ENCODE results near the gene INSIG2.

DNA sequence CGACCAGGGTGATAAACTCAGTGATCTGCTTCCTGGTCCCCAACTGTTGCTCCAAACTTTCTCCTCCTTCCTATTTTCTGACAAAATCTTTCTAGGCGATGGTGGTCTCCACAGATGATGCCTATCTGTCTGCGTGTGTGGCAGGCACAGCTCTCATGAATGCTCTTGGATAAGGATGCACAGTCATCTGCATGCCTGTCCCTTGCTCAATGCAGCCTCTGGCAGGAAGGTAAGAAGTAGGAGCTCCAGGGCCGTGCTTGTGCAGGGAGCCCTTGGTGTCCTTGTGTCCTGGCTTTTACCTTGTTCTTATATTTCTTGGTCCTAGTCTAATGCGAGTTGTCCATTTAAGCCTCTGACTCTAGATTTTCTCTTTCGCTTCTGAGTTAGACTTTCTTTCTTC is 57.5 kb downstream of the INSIG2 start:
- TF ChIP-seq POLR2A (IDR thresholded peaks at IDR 0.05; ENCODE audit: low read length) (no peak), GATA1 (IDR thresholded peaks at IDR 0.05; ENCODE audit: low read depth, low read length) (no peak)

All from erythroblast (primary cell).